Hepatocyte (in vitro differentiated cells): ENCODE measurements around the gene GAP43.

Experiments
- EZH2 ChIP-seq: fragments of 200-600 bp; sonication (generic); IDR thresholded peaks from 2 replicates; pipeline ENCODE4 v1.6.1; 2016; ENCODE audit warnings: antibody characterized with exemption, mild to moderate bottlenecking, borderline replicate concordance
- EZH2phosphoT487 ChIP-seq: fragments of 200-600 bp; sonication (generic); IDR thresholded peaks from one replicate; pipeline ENCODE4 v1.6.1; 2018; ENCODE audit warnings: antibody characterized with exemption, mild to moderate bottlenecking, low read depth, moderate library complexity; ENCODE audit not compliant: unreplicated experiment, severe bottlenecking

DNA sequence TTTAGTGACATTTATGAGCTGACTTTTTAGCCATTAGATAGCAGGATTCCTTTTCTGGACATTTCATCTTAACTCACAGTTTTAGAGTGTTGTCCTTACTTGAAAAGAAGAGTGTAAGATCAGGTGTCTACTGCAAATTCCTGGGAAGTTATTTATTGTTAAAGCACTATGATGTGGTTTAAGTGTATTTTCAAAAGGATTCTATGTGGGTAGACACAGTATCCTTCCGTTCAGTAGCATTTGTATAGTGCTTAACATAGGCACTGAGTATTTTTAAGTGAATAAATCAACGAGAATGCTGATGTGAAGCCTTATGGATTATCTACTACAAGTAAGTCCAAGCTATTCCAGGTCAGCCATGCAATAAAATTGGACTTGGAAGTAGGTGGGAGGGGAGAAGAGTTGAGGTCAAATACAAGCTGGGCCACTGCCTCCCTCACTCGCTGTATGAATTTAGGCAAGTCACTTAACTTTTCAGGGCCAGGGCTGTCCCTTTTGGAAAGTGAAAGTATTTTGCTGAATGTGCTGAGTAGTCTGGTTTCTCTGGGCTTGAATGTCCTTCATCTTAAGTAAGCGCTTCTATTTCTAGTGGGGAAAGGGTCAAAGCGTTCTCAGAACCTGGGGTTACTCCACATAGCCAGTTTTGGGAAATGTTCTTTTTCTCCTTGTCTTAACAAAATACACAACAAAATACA, 48.6 kb downstream of the GAP43 start:
- TF ChIP-seq EZH2phosphoT487 (no peak), EZH2 (no peak)
